ENCODE measurements around the gene ANKRD13A.
"Not testable (repeated sequence)": the region's sequence is repeated elsewhere in the genome, so short reads cannot be mapped to it uniquely, and the experiment has no call there.

Gene ANKRD13A

DNA sequence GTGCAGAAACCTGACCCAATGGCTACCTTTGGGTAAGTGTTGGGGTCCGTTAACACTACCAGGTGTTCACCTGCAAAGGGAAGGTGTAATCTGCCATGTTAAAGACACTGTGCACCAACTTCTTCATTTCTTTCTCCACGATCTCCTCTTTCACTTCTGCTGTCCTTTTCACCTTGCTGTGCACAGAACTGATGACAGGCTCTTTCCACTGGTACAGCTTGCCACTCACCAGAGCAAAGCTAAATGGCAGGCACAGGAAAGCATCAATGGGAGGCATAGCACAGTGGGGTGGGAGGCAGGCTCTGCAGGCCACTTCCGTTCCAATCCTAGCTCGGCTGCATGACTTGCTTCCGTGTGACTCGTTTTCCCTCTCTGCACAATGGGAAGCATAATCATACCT lies 51.7 kb downstream of the ANKRD13A start:
- DNase-seq: no peak

DNA sequence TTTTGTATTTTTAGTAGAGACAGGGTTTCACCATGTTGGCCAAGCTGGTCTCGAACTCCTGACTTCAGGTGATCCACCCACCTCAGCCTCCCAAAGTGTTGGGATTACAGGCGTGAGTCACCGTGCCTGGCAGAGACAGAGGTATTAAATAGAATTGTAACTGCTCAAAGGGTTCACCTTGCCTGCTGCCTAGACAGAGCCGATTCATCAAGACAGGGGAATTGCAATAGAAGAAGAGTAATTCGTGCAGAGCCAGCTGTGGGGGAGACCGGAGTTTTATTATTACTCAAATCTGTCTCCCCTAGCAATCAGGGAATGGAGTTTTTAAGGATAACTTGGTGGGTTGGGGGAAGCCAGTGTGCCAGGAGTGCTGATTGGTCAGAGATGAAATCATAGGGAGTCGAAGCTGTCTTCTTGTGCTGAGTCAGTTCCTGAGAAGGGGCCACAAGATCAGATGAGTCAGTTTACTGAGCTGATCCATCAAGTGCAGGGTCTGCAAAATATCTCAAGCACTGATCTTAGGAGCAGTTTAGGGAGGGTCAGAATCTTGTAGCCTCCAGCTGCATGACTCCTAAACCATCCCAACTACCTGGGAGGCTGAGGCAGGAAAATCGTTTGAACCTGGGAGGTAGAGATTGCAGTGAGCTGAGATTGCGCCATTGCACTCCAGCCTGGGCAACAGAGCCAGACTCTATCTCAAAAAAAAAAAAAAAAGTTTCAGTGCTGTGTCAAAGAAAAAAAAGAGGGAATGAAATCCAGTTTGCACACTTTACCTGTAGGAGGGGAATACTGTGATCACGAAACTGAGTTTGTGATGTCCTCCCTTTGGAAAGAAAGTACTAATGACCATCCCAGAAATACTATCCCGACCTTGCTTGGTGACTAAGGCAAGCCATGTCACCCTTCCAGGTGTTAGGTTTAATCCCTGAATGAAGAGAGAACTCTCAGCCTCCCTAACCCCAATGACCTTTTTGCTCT lies 56.4 kb downstream of the ANKRD13A start:
- DNase-seq: peak; percentile 53

DNA sequence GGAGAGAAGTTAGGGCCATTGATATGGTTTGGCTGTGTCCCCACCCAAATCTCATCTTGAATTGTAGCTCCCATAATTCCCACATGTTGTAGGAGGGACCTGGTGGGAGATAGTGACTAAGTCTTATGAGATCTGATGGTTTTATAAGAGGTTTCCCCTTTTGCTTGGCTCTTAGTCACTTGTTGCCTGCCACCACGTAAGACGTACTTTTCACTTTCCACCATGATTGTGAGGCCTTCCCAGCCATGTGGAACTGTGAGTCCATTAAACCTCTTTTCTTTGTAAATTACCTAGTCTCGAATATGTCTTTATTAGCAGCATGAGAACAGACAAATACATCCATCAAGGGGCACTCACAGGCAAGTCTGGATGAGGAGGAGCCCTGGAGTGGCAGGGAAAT lies 57.4 kb downstream of the ANKRD13A start:
- DNase-seq: not testable (repeated sequence)

DNA sequence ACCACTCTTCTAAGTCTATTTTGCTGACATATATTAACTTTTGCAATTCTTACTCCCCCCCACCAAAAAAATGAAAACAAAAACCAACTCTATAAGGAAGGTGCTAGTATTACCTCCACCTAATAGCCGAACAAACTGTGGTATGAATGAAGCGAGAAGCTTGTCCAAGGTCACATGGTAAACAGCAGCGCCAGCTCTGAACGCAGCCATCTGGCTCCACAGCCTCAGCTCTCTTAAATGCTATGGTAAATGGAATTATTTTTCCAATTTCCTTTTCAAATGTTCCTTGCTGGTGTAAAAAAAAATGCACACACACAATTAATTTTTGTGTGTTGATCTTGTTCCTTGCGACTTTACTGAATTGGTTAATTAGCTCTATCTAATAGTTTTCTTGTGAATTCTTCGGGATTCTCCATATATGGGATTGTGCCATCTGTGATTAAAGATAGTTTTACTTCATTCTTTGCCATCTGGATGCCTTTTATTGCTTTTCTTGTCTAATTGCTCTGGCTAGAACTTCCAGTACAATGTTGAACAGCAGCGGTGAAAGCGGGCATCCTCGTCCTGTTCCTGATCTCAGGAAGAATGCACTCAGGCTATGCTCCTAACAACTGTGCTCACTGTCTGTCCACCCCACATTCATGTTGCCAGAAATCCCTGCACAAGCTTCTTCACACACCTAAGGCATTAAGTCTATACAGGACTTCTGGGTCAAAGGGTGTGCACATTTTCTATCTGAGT lies 59.8 kb downstream of the ANKRD13A start:
- DNase-seq: no peak

DNA sequence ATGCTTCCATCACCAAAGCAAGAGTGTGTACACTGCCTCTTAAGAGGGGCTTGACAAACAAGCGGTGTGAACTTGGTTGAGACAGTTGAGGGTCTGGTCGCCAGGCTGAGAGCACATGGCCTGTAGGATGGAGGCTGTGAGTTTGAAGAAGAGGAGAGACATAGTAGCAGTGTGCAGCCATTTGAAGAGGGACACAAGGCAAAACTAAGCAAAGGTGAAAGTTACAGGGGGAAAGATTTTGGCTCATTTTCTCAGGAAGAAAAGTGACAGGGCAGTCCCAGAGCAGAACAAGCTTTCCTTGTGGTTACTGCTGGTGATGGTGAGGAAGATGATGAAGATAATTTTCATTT lies 60.4 kb downstream of the ANKRD13A start:
- no peak for DNase-seq

DNA sequence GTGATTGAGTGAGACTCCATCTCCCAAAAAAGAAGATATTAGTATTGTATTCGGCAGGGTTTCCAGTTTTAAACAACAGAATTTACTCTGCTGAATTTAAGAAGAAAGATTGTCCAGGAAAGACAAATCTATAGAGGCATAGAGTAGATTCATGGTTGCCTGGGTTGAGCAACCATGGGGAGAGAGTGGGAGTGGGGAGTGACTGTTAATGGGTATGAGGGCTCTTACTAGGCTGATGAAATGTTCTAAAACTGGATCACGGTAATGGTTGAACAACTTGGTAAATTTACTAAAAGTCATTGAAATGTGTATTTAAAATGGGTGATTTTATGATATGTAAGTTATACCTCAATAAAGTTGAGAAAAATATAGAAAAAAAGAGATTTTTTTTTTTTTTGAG lies 63.0 kb downstream of the ANKRD13A start:
- no peak for DNase-seq

DNA sequence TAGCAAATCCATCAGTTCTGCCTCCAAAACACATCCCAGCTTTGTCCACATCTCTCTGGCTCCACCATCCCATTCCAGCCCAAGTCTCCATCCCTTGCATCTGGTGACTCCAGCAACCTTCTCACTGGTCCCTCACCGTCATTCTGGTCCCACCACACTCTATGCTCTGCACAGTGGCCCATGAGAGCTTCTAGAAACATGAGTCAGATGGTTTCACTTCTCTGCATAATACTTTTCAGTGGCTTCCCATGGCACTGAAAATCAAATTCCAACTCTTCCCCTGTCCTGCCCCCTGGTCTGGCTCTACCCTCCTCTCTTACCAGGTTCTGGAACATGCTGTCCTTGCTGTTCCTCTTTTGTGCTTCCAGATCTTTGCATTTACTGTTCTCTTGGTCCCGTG lies 66.3 kb downstream of the ANKRD13A start:
- no peak for DNase-seq

DNA sequence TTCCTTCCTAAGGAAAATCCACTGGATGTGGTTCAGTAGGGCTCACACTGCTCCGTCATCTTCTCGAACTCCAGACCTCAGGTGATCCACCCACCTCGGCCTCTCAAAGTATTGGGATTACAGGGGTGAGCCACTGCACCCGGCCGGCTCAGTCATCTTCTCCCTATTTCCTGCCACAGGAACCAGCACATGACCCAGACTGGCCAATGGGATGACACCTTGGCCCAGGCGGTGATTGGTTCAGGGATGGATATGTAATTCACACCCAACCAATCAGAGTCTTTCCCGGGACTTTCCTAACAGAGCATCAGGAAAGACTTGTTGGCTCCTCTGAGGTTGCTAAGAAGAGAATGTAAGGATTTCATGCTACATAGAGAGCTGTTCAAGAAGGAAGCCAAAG lies 68.3 kb downstream of the ANKRD13A start:
- no peak for DNase-seq

DNA sequence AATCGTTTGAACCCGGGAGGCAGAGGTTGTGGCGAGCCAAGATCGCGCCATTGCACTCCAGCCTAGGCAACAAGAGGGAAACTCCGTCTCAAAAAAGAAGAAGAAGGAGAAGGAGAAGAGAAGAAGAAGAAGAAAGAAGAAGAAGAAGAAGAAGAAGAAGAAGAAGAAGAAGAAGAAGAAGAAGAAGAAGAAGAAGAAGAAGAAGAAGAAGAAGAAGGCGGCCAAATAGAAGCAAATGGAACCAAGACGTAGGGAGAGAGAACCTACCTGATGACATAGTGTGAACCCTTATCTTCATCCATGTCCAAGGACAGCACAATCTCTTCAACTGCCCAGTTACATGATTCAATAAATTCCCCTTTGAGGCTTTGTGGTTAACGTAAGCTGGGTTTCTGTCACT lies 68.9 kb downstream of the ANKRD13A start:
- DNase-seq: not testable (repeated sequence)

DNA sequence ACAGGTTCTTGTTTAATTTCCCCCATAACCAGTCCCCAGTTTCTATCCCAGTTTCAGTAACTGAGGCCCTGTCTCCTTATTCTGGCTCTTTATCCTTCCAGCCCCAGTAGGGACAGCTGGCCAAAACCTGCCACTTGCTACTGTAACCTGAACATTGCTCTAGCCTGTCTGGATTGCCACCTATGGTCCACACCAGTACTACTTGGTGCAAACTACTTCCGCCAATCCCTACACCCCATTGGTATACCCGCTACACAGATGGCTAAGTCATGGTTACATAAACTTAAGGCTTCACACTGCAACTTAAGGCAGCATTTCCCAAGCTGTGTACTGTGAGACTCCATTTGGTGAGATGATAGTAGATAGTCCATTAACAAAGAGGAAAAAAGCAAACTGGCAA lies 69.4 kb downstream of the ANKRD13A start:
- no peak for DNase-seq

DNA sequence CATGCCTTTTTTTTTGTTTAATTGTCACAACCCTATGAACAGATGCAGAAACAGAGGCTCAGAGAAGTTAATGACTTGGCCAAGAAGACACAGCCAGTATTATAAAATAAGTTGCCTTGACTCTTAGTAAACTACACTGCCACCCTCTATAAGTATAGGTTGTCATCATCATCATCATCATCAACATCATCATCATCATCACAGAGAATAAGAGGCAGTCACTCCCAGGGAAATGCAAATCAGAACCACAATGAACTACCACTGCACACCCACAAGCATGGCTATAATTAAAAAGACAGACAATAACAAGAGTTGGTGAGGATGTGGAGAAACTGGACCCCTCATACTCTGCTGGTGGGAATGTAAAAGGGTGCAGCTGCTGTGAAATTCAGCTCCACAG lies 72.3 kb downstream of the ANKRD13A start:
- no peak for DNase-seq

DNA sequence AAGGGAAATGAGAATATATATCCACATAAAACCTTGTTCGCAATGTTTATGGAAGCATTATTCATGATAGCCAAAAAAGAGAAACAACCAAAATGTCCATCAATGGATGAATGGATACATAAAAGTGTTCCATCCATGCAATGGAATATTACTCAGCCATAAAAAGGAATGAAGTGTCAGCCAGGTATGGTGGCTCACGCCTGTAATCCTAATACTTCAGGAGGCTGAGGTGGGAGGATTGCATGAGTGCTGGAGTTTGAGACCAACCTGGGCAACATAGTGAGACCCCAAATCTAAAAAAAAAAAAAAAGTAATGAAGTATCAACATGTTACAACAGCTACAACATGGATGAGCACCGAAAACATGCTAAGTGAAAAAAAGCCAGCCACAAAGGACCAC lies 72.7 kb downstream of the ANKRD13A start:
- DNase-seq: no peak

DNA sequence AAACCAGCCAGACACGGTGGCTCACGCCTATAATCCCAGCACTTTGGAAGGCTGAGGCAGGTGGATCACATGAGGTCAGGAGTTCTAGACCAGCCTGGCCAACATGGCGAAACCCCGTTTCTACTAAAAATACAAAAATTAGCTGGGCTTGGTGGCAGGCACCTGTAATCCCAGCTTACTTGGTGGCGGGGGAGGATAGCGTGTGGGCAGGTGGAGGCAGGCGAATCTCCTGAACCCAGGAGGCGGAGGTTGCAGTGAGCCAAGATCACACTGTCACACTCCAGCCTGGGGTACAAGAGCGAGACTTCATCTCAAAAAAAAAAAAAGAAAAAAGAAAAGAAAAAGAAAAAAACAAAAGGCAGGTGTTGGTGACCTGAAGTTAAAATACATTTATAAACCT lies 73.4 kb downstream of the ANKRD13A start:
- not testable (repeated sequence) for DNase-seq

DNA sequence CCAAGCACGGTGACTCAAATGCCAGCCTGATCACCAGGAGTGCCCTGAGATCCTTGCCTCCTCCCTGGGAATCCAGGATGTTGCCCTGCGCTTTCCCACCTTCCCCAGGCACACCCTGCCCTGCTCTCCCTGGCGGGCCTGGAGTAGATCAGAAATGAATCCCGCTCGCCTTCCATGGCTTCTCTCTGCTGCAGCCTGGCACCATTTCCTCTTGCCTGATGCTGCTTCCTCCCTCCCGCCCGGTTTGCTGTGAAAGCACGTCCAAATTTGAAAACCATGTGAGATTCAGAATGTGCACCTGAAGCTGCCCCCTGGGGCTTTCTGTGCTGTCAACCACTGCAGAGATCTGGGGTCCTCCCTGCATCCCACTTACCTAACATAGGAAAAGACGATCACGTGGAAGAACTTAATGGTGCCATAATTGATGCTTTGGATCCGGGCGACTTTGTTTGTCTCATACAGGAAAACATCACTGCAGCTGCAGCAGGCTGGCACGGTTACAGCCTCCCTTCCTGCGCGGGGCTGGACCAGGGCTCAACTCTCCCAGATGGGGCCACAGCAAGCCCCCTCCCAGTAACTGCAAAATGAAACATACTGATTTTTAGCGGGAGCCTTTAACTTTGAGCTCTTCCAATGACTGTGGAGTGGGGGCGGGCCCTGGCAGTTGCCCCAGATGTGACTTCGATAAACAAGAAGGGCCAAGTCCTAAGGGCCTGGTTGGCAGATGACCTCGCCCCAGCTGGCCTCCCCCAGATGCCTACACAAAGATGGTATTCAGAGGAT lies 74.0 kb downstream of the ANKRD13A start:
- peak; percentile 34 for DNase-seq

DNA sequence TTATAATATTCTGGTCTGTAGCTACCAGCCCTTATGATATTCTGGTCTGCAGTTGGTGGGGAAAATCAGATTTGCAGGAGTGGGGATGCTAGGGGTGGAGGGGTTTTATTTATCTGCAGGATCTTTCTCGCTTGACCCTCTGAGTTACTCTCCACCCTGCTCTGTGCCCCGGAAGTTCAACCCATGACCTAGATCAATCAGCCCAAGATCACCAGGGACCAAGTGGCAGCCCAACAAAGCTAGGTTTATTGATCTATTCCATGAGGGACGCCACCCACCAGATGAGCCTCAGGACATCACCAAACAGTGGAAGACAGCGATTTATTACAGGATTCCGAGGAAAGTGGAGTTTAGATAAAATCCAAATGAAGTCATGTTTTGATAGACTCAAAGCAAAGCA lies 74.9 kb downstream of the ANKRD13A start:
- DNase-seq: no peak

DNA sequence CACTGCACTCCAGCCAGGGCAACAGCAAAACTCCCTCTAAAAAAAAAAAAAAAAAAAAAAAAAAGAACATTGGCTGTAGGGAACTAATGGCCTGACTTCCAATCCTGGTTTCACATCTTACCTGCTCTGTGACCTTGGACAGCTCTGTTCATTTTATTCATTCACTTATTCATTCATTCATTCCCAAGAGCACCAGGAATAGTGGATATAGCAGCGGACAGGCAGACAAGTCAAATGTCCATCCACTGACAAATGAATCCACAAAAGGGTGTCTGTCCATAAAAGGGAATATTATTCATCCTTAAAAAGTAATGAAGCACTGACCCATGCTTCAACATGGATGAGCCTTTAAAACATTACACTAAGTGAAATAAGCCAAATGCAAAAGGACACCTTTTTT lies 76.7 kb downstream of the ANKRD13A start:
- DNase-seq: no peak

DNA sequence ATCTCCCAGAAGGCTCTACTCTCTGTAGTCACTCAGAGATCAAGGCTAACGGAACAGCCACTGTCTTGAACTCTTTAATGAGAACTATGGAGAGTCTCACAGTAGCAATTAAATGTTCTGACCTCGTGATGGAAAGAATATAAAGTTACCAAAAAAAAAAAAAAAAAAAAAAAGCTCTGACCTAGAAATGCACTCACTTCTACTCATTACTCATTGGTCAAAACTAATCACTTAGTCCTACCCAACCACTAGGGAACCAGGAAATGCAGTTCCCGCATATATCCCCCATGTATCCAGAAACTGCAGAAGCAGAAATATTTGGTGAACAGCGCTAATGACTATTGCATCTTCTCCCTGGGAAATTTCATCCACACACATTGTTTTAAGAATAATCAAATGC lies 78.6 kb downstream of the ANKRD13A start:
- no peak for DNase-seq

DNA sequence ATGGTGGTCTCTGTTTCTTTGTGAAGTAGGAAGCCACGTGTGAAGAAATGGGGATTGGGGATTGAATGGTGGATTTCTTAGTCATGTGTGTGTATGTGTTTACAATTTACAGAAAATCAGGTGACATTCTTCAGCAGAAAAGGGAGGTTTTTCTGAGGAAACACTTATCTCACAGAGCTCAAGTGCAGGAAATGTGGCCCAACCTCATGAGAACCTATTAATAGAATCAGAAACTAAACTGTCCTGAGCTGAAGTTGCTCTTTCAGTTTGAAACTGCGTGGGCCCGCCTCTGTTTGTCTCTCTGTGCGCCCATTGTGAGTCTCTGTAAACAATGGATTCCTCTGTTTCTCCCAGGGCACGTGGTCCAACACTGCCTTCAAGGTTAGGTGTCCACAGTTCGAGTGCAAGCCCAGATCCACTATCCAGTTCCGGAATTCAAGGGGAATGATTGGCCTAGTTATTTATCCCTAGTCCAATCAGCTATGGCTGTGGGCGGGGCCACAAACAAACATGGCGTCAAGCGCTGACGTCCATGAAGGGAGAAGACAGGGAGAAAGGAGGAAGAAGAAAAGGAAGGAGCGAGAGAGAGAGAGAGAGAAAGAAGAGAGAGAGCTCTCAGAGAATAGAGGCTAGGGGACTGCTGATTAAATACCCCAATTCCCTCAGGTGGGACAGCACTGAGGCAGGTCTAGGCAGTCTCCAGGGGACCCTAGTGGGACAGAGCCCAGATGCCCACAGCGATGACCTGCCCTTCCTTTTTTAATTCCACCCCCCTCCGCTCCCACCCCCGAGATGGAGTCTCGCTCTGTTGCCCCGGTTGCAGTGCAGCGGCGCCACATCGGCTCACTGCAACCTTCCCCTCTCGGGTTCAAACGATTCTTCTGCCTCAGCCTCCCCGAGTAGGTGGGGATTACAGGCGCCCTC lies 80.5 kb downstream of the ANKRD13A start:
- DNase-seq: peak; percentile 75

DNA sequence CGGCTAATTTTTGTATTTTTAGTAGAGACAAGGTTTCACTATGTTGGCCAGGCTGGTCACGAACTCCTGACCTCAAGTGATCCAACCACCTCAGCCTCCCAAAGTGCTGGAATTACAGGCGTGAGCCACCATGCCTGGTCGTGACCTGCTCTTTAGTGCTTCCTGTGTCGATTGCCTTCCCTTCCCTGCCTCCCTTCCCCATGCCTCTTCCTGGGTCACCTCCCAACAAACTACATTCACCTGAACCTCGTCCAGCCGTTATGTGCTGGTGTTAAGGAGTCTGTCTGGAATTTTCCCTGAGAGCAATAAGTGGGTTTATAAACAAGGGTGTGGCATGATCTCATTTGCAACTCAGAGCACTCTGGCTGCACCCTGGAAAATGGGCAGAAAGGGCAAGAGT lies 81.2 kb downstream of the ANKRD13A start:
- DNase-seq: no peak

DNA sequence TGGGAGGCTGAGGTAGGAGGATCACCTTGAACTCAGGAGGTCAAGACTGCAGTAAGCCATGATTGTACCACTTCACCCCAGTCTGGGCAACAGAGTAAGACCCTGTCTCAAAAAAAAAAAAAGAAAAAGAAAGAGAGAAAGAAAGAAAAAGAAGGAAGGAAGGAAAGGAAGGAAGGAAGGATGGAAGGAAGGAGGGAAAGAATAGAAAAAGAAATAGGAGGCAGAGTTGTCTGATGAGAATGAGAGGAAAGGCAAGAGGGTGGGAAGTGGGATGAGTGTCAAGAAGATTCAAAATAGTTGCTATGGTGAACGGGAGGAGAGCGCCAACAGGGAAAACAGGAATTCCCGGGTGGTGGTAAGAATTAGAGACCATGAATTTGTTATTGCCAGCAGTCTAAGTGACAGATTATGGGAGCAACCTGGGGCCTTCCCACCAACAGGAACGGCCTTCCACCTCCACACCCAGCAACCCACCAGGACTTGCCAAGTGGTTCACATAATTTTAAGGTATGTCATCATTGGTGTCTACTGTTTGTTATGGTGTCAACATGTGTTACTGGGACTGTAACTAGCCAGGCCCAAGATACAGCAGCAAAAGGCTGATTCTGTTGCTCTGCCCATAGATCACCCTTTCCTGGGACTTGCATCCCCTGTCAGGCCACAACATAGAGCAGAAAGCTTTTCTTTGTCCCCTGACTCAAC lies 85.2 kb downstream of the ANKRD13A start:
- no peak for DNase-seq

DNA sequence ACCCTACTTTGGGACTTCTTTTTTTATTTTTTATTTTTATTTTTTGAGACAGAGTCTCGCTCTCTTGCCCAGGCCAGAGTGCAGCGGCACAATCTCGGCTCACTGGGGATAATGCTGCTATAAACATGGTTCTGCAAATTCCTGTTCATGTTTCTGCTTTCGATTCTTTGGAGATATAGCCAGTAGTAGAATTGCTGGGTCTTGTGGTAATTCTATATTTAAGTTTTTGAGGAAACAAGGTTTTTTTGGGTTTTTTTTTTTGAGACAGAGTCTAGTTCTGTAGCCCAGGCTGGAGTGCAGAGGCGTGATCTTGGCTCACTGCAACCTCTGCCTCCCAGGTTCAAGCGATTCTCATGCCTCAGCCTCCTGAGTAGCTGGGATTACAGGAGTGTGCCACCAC lies 89.0 kb downstream of the ANKRD13A start:
- DNase-seq: not testable (repeated sequence)

DNA sequence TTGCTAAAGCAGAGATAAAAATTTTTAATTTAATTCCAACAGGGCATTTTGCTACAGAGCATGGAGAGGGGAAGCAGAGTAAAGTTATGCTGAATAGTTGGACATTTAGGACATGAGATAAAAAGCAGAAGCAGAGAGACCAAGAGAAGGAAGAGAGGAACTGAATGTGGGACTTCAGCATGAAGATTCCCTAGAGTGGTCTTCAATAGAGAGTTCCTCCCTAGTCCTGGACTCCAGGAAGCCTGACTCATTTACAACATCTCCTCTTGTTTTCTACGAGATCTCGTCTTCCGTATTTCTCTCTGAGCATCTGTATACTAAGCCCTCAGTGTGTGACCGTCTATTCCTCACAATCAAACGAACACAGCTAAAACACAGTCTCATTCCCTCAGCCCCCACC lies 89.7 kb downstream of the ANKRD13A start:
- DNase-seq: no peak

Data from stimulated activated CD4-positive, alpha-beta T cell treated with anti-CD3 and anti-CD28 coated beads, Interleukin-1b, Interleukin-23, amount 100 ng/mL, for 48 hours (primary cell).